ENCODE data around the gene MTOR.

Gene MTOR

DNA sequence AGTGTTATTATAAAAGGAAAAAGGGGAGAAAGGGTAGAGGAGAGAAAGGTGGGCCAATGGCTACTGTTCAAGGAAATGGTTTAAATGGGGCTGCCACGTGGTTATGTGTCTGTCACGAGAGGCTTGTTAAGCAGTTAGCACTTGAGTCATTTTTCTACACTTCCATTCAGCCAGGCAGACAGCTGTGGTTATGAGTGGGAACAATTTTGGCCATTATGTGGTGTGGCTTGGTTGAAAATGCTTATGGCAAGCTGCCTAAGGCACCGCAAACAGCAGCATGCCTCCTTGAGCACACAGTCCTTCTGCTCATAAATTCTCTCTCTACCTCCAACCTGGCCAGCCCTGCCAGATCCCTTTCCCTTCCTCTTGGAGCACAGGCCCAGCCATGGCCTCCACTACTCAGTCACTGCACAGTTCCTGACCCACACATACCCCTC, 199.4 kb downstream of the MTOR start:
- DNase-seq (ENCODE audit: low spot score), result peak; percentile 34

DNA sequence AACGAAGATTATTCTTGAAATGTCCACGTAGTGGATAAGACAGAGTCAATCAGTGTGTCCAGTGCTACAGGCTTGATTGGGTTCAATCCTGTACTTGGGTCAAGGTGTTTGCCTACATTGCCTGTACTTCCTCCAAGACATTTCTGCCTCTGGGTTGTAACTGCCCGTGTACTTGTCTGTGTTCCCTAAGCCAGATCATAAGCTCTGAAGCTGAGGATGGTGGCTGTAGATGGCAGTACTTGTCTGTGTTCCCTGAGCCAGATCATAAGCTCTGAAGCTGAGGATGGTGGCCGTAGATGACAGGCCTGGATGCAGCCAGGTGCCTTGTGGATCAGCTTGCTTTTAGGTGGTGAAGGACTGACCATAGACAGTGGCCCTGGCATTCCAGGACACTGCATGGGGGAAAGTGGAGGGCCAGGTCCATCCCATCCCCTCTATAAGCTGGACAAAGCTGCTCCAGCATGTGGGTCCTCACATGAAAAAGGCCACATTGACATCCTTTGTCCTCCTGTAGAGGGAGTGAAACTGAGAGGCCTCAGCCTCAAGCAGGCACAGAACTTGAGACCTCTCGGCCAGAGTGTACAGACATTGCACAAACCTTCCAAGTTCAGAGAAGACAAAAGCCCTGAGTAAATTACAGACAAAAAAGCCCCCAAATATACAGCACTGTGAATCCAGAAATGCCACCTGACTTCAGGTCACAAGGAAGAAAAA, 200.5 kb downstream of the MTOR start:
- no peak for DNase-seq (ENCODE audit: low spot score)

GRCh38 chr1:11059968-11060830, 202.2 kb downstream of the MTOR start, which contains the start of gene SRM:
TSS of gene SRM (minus strand) at chr1:11060018. CDS start at chr1:11059943, 75 bp downstream.
- peak; percentile 89 for DNase-seq (ENCODE audit: low spot score)

- DNase-seq (ENCODE audit: low spot score), result no peak
These were observed 203.0 kb downstream of the MTOR start for GRCh38 chr1:11059155-11059967.

DNA sequence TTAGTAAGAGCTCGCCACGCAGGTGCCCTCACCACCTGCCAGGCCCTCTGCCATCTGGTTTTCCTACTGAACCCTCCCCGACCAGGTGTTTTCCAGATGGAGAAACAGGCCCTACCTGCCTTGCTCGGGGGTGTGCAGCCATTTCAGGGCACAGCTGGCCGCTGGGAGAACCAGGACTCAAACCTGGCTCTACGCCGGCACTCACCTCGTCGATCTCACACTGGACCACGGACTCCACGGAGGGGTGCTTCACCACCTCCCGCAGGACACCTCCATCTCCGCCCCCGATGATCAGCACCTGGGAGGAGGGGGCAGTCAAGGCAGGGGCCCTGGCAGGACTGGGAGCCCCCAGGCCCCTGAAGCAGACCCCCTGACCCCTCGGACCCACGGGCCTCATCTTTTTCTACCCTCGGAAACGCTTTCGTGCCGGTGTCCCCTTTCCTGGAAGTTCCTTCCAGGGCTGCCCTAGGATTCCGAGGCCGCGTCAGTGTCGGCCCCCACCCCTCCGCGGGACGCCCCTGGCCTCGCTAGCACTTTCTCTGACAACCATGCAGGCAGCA, 203.7 kb downstream of the MTOR start:
- no peak for DNase-seq (ENCODE audit: low spot score)

GRCh38 chr1:11058026-11058425, 204.3 kb downstream of the MTOR start:
- no peak for DNase-seq (ENCODE audit: low spot score)

GRCh38 chr1:11057477-11057876, 204.9 kb downstream of the MTOR start:
- DNase-seq (ENCODE audit: low spot score), result no peak

All from CD4-positive, alpha-beta T cell treated with Interleukin-2 at 100 ng/mL for 4 hours (primary cell).